Measurements from ENCODE around the gene MELTF.
"Not testable (repeated sequence)": the region's sequence is repeated elsewhere in the genome, so short reads cannot be mapped to it uniquely, and the experiment has no call there.

MELTF gene

DNA sequence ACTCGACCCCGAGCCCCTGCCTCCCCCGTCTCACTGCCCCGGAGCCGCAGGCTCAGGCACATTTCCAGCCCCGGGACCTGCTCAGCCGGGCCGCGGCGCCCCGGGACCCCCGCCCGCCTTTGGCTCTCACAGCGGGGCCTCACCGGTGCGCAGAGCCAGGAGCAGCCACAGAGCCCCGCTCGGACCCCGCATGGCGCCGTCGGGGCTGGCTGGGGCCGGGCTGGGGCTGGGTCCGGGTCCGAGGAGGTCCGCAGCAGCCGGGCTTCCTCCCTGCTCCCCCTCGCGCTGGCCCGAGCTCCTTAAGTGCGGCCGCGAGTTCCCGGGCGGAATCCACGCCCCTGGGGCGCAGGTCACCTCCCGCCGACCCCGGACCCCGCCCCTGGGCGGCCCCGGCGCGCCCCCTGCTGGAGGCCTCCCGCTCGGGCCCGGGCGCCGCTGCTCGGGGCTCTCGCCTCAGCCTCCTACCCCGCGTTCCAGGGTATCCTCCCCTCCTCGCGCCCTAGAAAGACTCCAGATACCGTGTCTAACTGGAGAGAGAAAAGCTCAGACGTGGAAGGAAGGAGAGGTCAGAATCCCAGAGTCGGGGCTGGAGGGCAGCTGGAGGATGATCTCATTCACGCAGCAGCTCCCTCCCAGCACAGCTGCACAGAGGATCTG, at the start of gene MELTF:
Gene MELTF (minus strand): TSS at position 307 of the 657 bp plus-strand sequence. CDS start 115 bp downstream, at position 192.
- no peak for DNase-seq

DNA sequence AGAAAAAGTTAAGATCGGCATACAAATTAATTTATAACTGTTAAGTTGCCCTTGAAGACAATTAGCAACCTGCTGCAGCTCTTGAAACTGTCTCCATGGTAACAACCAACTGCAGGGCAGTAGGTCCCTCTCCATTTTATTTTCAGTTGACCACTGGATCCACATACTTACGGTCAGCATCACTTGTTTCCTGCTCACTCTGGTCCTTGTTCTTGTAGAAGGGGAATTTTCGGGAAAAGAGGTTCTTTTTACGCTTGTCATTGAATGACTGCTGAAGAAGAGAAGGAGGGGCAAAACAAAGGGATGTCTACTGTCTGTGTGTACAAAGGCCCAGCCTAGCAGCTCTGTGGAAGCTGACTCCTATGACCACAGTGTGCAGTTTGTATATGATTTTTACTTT, 46.8 kb upstream of the MELTF start:
- no peak for DNase-seq

DNA sequence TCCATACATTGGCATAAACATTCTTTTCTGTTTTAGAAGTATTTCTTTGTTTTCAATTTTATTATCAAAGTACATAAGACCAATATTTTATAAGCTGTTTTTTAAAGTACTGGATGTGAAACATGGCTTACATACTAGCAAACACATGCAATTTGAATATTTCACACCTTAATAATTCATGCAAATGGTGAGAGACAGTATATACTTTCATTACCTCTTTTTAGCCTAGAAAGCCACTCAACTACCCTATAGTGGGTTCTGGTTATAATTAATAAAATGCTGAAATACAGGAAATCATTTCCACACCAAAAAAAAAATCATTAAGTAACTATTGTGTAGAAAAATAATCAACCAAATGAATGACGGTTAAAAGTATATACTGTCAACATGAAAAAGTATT, 38.5 kb upstream of the MELTF start:
- no peak for DNase-seq

DNA sequence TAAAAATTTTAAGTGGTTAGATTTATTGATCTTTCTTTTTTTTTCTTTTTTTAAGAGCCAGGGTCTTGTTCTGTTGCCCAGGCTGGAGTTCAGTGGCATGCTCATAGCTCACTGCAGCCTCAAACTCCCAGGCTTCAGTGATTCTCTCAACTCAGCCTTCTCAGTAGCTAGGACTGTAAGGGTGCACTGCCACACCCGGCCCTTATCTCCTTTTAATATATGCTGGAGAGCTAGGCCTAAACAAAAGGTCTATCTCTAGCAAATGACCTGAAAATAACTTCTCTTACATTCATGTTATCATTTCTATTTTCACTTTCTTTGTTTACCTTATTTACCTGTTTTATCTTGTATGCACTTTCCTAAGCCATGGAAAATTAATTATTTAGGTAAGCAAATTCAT, 35.2 kb upstream of the MELTF start:
- DNase-seq: no peak

DNA sequence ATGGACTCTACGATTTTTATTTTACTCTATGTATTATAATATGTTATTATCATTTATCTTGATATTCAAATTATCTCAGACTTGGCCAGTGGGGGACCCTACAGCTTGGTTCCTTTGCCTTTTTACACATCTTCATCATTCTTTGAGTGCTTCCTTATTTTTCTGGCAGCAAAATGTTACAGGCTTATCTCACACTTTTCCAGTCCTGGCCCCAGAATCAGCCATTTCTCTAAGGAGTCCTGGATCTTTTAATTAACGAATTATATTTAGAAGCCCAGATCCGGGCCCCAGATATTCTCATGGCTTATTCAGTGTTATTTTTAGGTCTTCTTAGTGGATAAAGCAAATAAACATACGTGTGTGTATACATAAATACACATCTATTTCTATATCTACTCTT, 32.8 kb upstream of the MELTF start:
- no peak for DNase-seq

DNA sequence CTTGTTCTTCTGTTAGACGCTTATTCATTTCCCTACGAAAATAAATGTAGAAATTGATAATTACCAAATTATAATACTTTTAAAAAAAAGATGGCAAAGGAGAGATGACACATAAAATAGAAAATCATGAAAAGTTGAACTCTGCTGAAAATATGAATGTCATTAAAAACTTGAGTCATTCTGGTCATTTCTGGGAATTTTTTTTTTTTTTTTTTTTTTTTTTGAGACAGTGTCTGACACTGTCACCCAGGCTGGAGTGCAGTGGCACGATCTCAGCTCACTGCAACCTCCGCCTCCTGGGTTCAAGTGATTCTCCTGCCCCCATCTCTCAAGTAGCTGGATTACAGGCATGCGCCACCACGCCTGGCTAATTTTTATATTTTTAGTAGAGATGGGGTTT, 22.0 kb upstream of the MELTF start:
- not testable (repeated sequence) for DNase-seq

DNA sequence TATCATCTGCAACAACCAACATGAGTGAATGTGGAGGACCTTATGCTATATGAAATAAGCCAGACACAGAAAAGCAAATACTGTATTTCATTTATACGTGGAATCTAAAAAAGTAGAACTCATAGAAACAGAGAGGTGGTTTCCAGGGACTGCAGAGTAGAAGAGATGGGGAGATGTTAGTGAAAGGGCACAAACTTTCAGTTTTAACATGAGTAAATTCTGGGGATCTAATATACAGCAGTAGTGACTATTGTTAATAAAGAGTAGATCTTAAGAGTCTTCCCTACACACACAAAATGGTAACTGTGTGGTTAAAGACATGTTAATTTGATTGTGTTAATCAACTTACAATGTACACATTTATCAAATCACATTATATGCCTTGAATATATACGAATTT, 20.9 kb upstream of the MELTF start:
- no peak for DNase-seq

DNA sequence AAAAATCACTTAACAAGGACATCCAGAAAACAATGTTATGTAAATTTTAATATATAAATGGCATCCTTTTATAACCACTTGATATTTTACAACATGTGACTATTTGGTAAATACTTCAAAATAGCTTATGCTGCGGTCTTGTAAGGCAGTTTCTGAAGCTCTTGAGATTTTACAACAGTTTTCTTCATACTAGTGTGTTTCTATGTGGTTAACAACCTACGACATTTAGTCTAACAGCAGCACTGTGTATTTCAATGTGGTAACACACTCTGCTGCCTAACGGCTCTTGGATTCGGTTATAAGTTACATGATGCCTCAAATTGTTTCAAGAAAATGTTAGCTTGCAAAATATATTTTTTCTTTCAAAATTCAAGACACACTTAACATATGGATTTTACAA, 12.9 kb upstream of the MELTF start:
- DNase-seq: no peak

DNA sequence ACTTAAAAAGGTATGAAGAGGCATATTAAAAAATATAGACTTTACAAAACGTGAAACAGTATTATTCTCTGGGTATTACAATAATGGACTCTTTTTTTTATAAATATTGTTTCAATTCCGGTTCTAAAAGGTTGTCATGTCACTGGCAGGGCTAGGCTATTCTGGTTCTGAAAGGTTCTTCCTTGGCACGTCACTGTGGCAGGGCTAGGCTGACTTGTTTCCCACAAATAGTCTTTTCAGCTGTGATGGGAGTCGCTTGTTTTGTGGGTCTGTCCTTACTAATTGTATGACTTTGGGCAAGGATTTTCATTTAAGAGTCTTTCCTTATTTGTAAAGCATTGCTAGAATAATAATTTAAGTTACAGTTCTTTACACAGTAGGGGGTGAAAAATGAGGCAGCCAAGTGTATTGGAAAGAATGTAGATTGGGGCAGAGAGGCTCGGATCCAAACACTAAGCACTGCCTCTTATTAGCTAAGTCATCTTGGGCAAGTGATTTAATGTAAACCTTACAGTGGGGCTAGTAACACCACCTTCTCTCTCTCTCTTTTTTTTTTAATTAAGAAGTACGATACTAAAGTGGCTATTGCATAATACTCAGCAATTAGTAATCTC, 12.4 kb upstream of the MELTF start:
- no peak for DNase-seq

DNA sequence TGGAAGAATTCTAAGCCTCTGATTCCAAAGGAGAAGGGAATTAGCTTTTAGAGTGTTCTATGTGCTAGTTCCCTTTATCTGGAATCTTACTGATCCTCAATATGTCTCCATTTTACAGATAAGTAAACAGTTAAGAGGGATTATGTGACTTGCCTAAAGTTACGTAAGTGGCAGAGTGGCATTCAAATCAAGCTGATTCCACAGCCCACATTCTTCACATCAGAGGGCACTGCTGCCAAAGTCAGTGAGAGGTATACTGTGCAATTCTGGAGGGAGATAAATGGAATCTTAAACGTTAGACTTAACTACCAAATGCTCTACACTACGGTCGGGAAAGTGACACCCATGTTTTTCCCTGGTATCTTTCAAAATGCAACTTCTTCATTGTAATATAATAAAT, 11.0 kb upstream of the MELTF start:
- DNase-seq: no peak

DNA sequence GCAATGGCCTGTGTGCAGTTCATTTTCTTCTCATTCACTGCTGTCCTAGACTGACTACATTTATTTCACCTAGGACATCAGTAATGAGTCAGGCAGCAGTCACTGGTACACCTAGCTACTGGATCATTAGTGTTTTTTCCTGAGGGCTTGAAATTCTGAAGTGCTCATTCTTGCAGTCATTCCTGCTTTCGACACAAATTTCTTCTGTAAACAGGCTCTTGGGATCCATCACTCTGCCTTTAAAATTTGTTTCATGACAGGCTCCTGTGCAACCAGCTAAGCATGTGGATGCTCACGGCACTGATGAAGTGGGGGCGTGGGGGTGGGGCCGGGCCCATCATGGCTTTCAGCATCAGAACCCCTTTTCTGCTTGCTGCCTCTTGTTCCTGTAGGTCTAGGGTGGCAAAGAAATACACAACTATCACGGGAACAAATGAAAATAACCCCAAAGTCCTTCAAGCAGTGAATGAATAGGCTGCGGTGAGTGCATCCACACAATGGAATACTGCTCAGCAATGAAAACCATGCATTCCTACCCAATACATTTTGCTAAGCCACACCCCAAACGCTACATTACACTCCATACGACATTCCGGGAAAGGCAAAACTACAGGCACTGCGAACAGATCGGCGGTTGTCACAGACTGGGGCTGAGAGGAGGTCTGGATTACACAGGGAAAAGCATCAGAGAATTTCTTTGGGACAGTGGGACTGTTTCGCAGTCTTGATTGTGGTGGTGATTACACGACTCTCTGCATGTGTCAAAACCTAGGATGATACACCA, 9.3 kb upstream of the MELTF start:
- no peak for DNase-seq

DNA sequence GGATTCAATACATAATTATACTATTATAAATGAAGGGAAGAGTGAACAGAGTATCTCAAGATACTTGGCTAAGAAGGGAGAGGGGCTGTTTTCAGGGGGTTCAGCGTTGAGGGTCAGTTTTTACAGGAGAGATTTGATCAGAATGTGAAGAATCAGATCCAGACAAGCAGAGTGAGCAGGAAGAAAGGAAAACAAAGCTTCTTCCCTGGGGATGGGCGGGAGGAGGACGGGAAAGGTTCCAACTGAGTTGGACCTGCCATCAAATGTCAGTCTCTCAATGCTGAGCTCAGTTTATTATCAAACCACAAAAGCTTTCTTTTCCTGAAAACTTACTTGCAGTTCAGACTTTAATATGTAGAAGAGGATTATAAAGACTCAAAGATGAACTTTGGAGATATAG, 6.0 kb upstream of the MELTF start:
- no peak for DNase-seq

DNA sequence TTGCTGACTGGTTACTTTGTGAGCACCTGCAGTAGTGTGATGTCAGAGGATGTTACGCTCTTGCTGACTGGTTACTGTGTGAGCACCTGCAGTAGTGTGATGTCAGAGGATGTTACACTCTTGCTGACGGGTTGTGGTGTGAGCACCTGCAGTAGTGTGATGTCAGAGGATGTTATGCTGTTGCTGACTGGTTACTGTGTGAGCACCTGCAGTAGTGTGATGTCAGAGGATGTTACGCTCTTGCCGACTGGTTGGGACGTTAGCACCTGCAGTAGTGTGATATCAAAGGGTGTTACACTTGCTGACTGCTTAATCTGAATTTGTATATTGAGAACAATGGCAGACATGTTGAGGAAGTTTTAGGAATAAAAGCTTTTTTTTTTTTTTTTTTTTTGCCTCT, 5.2 kb upstream of the MELTF start:
- DNase-seq: not testable (repeated sequence)

DNA sequence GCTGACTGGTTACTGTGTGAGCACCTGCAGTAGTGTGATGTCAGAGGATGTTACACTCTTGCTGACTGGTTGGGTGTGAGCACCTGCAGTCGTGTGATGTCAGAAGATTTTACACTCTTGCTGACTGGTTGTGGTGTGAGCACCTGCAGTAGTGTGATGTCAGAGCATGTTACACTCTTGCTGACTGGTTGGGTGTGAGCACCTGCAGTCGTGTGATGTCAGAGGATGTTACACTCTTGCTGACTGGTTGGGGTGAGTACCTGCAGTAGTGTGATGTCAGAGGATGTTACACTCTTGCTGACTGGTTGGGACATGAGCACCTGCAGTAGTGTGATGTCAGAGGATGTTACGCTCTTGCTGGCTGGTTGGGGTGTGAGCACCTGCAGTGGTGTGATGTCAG, 4.1 kb upstream of the MELTF start:
- DNase-seq: not testable (repeated sequence)

DNA sequence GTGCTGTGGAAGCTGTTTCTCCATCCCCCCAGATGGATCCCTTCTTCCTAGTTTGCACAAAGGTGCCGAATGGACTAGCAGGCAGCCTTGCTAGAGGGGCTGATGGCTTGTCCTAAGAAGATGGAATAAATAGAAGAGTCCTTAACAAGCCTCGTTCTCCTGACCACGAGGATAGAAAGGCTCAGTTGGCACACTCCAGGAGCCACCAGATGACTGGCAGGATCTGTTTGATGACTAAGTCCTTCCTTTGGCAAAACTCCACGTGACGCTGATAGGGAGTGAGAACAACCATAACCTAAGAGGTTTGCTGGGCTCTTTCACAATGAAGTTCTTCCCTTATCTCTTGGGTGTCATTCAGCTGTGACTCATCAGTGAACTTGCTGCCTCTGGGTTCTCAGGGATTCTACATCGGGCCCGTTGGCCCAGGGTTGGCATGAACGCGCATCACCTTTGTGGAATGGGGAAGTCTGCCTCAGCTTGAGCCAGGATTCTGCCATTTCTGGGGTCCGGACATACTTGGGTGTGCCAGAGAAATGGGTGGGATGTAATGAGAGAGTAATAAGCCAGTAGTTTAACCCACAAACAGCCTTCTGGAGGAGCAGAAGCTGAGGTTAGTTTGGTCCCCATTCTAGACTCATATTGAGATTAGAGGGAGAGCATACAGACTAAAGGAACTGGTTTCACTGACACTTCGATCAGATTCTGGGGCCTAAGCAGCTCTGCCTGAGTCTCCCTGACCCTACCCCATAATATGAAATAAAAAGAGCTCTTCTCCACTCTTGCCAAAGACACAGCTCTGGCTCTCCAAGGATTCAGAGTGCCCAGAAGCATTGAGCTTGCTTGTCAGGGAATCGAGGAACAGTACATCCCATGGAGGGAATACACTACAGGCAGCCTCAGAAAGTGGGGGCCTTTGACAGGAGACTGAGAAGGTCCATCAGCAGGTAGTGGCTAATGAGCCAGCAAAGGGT, 2.0 kb upstream of the MELTF start:
- no peak for DNase-seq

DNA sequence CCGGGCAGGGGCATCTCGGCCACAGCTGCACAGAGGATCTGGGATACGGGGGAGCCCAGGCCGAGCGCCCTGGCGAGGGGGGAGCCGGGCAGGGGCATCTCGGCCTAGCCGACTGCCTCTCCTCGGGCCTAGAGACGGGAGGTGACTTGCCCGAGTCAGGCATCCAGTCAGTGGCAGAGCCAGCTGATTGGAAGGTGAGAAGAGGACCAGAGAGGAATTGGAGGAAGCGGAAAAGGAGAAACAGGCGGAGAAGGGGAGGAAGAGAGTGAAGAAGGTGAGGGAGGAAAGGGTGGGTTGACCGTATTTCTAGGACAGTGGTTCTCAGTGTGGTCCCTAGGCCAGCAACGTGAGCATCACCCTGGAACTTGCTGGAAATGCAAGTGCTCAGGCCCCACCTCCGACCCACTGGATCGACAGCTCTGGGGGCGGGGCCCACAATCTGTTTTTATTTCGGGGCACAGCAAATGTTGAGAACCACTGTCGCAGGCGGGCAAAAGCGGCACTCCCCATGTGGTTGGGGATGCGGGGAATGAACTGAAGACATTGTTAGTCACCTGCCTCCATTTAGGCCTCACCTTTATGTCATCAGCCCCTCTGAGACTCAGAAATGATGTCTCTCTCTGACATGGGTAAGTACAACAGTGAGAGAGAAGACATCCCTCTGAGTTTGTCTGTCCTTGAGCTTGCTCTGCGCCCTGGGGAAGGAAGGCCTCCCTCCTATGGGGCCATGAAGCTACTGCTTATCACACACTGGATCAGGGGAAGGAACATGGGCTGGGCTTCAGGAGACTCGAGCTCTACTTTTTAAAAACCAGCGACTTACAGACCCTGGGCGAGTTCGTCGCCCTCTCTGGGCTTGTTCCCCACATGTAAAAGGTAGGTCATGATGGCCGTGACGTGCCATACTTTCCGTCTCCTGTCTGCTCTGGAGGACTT, 1.0 kb upstream of the MELTF start:
- no peak for DNase-seq

DNA sequence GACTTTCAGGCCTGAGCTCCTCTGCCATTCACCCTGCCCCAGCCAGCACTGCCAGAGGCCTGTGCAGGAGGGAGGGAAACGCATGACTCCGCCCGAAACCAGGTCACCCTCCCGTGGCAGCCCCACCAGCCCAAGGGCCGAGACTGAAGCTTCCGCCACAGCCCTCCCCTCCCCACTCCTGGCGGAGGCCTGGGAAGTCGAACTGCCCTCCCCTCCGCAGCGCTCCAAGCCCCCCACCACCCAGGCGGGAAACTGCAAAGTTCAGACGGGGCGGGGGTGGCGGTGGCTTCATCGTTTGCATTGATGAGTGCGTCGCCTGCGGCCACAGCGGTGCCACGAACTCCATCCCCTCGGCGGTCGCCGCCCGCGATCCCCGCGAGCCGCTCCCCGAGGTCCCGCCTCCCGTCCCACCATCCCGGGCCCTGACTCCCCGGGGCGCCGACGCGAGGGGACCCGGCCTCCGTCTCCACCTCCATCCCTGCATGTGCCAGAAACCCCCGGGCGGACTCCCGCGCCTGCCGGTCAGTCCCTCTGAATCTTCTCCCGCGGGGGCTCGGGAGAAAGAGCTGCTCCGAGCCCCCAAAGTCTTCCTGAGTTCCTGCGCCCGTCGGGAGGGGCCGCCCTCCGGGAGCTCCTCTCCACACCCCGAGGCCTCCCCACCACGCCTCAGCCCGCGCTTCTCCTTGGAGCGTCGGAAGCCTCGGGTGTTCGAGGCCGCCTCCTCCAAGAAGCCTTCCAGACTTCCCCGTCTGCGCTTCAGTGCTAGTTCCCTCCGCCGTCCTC, 698 bp downstream of the MELTF start:
- DNase-seq: no peak

DNA sequence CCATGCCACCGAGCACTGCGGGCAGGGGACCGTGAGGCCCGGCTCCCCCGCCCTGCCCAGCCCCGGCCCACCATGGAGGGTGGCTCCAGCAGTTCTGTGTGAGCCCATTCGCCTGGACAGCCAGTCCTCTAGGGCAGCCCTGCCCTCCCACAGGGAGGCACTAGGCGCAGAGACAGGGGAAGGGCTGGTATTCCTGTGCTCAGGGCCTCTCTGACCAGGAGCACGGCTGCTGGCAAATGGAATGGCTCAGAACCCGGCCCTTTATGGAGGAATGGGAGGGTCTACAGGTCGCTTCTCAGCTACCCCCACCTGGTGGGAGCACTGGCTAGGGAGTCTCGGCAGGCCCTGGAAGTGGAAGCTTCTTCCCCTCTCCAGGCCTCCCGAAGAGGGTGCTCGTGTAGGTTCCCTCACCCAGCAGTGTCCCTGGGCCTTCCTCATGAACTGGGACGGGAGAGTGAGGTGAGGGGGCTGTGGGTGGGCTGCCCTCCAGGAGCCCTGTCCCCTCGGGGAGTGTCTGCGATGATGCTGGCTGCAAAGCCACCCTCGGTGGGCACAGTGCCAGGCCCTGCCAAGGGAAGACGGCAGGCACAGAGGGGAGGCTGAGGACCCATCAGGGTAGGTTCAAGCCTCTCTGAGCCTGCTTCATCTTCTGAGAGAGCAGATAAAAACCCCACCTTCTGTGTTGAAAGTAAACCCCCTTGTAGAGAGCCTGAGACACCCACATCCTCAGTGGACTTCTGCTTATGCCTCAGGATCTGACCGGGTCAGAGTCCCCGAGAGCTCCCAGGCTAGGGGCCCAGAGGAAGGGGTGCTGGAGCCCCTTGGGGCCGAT, 1.5 kb downstream of the MELTF start:
- no peak for DNase-seq

DNA sequence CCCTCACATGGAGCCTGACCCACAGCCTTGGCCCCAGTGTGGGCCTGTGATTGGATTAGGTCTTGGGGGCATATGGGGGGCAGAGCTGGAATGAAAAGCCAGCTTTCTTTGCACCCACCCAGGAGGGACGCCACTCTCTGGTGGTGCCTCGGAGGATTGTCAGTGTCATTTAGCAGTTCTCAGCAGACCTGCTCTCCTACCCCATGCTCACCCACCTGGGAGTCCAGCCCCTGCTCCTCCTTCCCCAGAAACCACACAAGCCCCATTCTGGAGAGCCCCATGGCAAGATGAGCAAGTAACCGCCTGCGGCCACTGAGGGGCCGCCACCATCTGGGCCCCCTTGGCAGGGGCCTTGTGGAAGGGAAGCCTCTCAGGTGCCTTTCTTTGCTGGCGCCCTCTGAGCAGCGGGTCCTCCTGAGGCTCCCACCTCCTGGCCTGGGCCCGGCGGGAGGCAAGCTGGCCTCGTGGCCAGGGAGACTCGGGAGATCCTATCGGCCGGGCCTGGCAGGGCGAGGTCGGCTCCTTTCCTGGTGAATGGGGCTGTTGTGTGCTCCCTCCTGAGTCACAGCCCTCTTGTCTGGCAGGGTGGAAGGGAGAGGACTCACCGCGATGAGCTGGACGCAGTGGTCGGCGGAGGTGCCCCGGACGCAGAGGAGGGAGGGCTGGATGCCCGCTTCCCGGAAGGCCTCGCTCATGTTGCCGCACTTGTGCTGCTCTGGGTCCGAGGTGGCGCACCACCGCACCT, 2.3 kb downstream of the MELTF start:
- DNase-seq: no peak

All from GOT3 (cell line).